Neuron (in vitro differentiated cells): ENCODE results near the gene RSAD1.

Experiments
- H2AFZ ChIP-seq: one replicate; pipeline ENCODE4 v1.6.1; 2013; ENCODE audit warnings: low read depth, mild to moderate bottlenecking, inconsistent platforms, low read length, moderate library complexity
- H3K27me3 ChIP-seq: one replicate; pipeline ENCODE4 v1.6.1; 2013; ENCODE audit warnings: low read length; ENCODE audit not compliant: insufficient read depth
- H3K36me3 ChIP-seq: one replicate; pipeline ENCODE4 v1.6.1; 2013; ENCODE audit warnings: low read length; ENCODE audit not compliant: insufficient read depth
- H3K4me1 ChIP-seq: one replicate; pipeline ENCODE4 v1.6.1; 2013; ENCODE audit warnings: low read length; ENCODE audit not compliant: insufficient read depth
- H3K4me3 ChIP-seq: 2 replicates; pipeline ENCODE4 v1.5.1; 2013; ENCODE audit warnings: mild to moderate bottlenecking, low read length, moderate library complexity
- H3K9me3 ChIP-seq: one replicate; pipeline ENCODE4 v1.6.1; 2013; ENCODE audit warnings: low read length

RSAD1 gene

GRCh38 chr17:50499721-50500120, 21.1 kb downstream of the RSAD1 start:
- H3K27me3 ChIP-seq, result peaks cover 4% of the 10 kb centered on the region
- H3K4me3 ChIP-seq, result no peak overlapping the region
- no peak overlapping the region for H2AFZ ChIP-seq
- no peaks in the 10 kb centered on the region for H3K36me3 ChIP-seq
- H3K4me1 ChIP-seq, result no peaks in the 10 kb centered on the region
- no peaks in the 10 kb centered on the region for H3K9me3 ChIP-seq

GRCh38 chr17:50501054-50501453, 22.4 kb downstream of the RSAD1 start:
- peaks cover 12% of the 10 kb centered on the region for H3K27me3 ChIP-seq
- H3K9me3 ChIP-seq, result no peaks in the 10 kb centered on the region
- H3K4me1 ChIP-seq, result no peaks in the 10 kb centered on the region
- no peak overlapping the region for H3K4me3 ChIP-seq
- no peak overlapping the region for H2AFZ ChIP-seq
- no peaks in the 10 kb centered on the region for H3K36me3 ChIP-seq

- Histone ChIP-seq H3K4me3 (no peak overlapping the region), H3K4me1 (no peaks in the 10 kb centered on the region), H3K27me3 (peaks cover 14% of the 10 kb centered on the region), H3K36me3 (no peaks in the 10 kb centered on the region), H2AFZ (no peak overlapping the region), H3K9me3 (no peaks in the 10 kb centered on the region)
Measured at GRCh38 chr17:50502301-50502990, 23.8 kb downstream of the RSAD1 start.

- H3K36me3 ChIP-seq, result no peaks in the 10 kb centered on the region
- peaks cover 1% of the 10 kb centered on the region for H3K4me1 ChIP-seq
- H3K9me3 ChIP-seq, result no peaks in the 10 kb centered on the region
- no peak overlapping the region for H3K4me3 ChIP-seq
- peaks cover 22% of the 10 kb centered on the region for H3K27me3 ChIP-seq
- H2AFZ ChIP-seq, result no peak overlapping the region
Measured at GRCh38 chr17:50505591-50506130, 27.0 kb downstream of the RSAD1 start.

- H3K4me3 ChIP-seq, result no peak overlapping the region
- H3K9me3 ChIP-seq, result no peaks in the 10 kb centered on the region
- H3K27me3 ChIP-seq, result peaks cover 22% of the 10 kb centered on the region
- H3K4me1 ChIP-seq, result peaks cover 8% of the 10 kb centered on the region
- H2AFZ ChIP-seq, result no peak overlapping the region
- H3K36me3 ChIP-seq, result no peaks in the 10 kb centered on the region
Measured at GRCh38 chr17:50506298-50506697, 27.6 kb downstream of the RSAD1 start.

- no peaks in the 10 kb centered on the region for H3K9me3 ChIP-seq
Measured at GRCh38 chr17:50507871-50508572, 29.4 kb downstream of the RSAD1 start, which contains the start of gene MYCBPAP. Gene MYCBPAP (plus strand): TSS chr17:50508439. CDS start chr17:50508675, 236 bp downstream.

GRCh38 chr17:50508573-50509460, 30.2 kb downstream of the RSAD1 start:
- Histone ChIP-seq H2AFZ (no peak overlapping the region), H3K36me3 (no peaks in the 10 kb centered on the region), H3K9me3 (no peaks in the 10 kb centered on the region), H3K4me1 (peaks cover 11% of the 10 kb centered on the region), H3K4me3 (no peak overlapping the region), H3K27me3 (peaks cover 19% of the 10 kb centered on the region)

More at GRCh38 chr17:50507871-50508572, 29.4 kb downstream of the RSAD1 start, which contains the start of gene MYCBPAP:
- Histone ChIP-seq H3K27me3 (peaks cover 19% of the 10 kb centered on the region), H3K4me3 (no peak within 1 kb of the TSS), H3K36me3 (no peaks in the 10 kb centered on the region), H2AFZ (no peak within 1 kb of the TSS), H3K4me1 (peaks cover 11% of the 10 kb centered on the region)

- Histone ChIP-seq H3K9me3 (no peaks in the 10 kb centered on the region), H3K36me3 (no peaks in the 10 kb centered on the region), H3K4me1 (peaks cover 21% of the 10 kb centered on the region), H3K27me3 (peaks cover 10% of the 10 kb centered on the region), H3K4me3 (no peak overlapping the region), H2AFZ (no peak overlapping the region)
Measured at GRCh38 chr17:50511058-50511457, 32.4 kb downstream of the RSAD1 start.

GRCh38 chr17:50513495-50513894, 34.8 kb downstream of the RSAD1 start:
- Histone ChIP-seq H3K4me3 (no peak overlapping the region), H3K9me3 (no peaks in the 10 kb centered on the region), H3K27me3 (peaks cover 19% of the 10 kb centered on the region), H3K36me3 (no peaks in the 10 kb centered on the region), H3K4me1 (peaks cover 21% of the 10 kb centered on the region), H2AFZ (no peak overlapping the region)

GRCh38 chr17:50514388-50514787, 35.7 kb downstream of the RSAD1 start:
- no peaks in the 10 kb centered on the region for H3K36me3 ChIP-seq
- no peak overlapping the region for H3K4me3 ChIP-seq
- H3K9me3 ChIP-seq, result no peaks in the 10 kb centered on the region
- peaks cover 18% of the 10 kb centered on the region for H3K27me3 ChIP-seq
- H2AFZ ChIP-seq, result no peak overlapping the region
- H3K4me1 ChIP-seq, result peaks cover 21% of the 10 kb centered on the region

- Histone ChIP-seq H3K4me1 (peaks cover 21% of the 10 kb centered on the region), H2AFZ (no peak overlapping the region), H3K27me3 (peaks cover 14% of the 10 kb centered on the region), H3K9me3 (no peaks in the 10 kb centered on the region), H3K36me3 (no peaks in the 10 kb centered on the region), H3K4me3 (no peak overlapping the region)
Measured at GRCh38 chr17:50514936-50515702, 36.5 kb downstream of the RSAD1 start.

- H3K36me3 ChIP-seq, result no peaks in the 10 kb centered on the region
- no peak overlapping the region for H3K4me3 ChIP-seq
- no peaks in the 10 kb centered on the region for H3K9me3 ChIP-seq
- peaks cover 10% of the 10 kb centered on the region for H3K4me1 ChIP-seq
- H2AFZ ChIP-seq, result no peak overlapping the region
- peaks cover 22% of the 10 kb centered on the region for H3K27me3 ChIP-seq
Measured at GRCh38 chr17:50517011-50517410, 38.4 kb downstream of the RSAD1 start.
